K562 (cell line): Measurements from ENCODE around the gene SLC28A1. TPM values are rescaled to one million over a fixed set of nuclear protein-coding genes. Genes with fewer than 3 reads are reported as not detected.

Source experiments
- BCOR ChIP-seq: fragments of 450-650 bp; IDR thresholded peaks from 2 replicates; pipeline ENCODE4 v1.6.1; 2016
- BRD4 ChIP-seq: fragments of 200-600 bp; sonication (generic); IDR thresholded peaks from 2 replicates; pipeline ENCODE4 v1.6.1; 2017; ENCODE audit warnings: inconsistent platforms
- CBFA2T3 ChIP-seq: fragments of 450-650 bp; IDR thresholded peaks from 2 replicates; pipeline ENCODE4 v1.6.1; 2017
- CTCFL ChIP-seq: IDR thresholded peaks from 2 replicates; pipeline ENCODE4 v1.6.1; 2011; ENCODE audit warnings: borderline replicate concordance, low read depth, mild to moderate bottlenecking, moderate library complexity, low read length; ENCODE audit not compliant: insufficient read depth, poor library complexity, severe bottlenecking
- ETV5 ChIP-seq: sonication (generic); formaldehyde crosslinking; IDR thresholded peaks from 2 replicates; pipeline ENCODE4 v1.4.0; 2020; ENCODE audit warnings: low read depth, mild to moderate bottlenecking, missing genetic modification reagents
- HDAC3 ChIP-seq: fragments of 450-650 bp; IDR thresholded peaks from 2 replicates; pipeline ENCODE4 v1.6.1; 2018; ENCODE audit warnings: borderline replicate concordance, mild to moderate bottlenecking, moderate library complexity; ENCODE audit not compliant: partially characterized antibody
- HNRNPH1 ChIP-seq: fragments of 200-400 bp; formaldehyde crosslinking; optimal IDR thresholded peaks from 2 replicates; pipeline ENCODE3; 2017; ENCODE audit warnings: low read depth, mild to moderate bottlenecking, low read length, moderate library complexity
- ILF3 ChIP-seq: fragments of 450-650 bp; IDR thresholded peaks from 2 replicates; pipeline ENCODE4 v1.6.1; 2018; ENCODE audit warnings: antibody characterized with exemption, mild to moderate bottlenecking, moderate library complexity, borderline replicate concordance
- MTA3 ChIP-seq: fragments of 450-650 bp; formaldehyde crosslinking; IDR thresholded peaks from 2 replicates; pipeline ENCODE4 v1.6.1; 2017; ENCODE audit warnings: mild to moderate bottlenecking, borderline replicate concordance
- NCOR1 ChIP-seq: fragments of 450-650 bp; IDR thresholded peaks from 2 replicates; pipeline ENCODE4 v1.6.1; 2016; ENCODE audit warnings: mild to moderate bottlenecking, moderate library complexity
- RBFOX2 ChIP-seq: fragments of 200-400 bp; formaldehyde crosslinking; IDR thresholded peaks from 2 replicates; pipeline ENCODE4 v1.6.1; 2017; ENCODE audit warnings: low read depth, mild to moderate bottlenecking, low read length, moderate library complexity
- ZNF740 ChIP-seq, 3 experiments: fragments of 200-800 bp in 1 of 3; sonication (Bioruptor generic) in 1 of 3; sonication (generic) in 1 of 3; formaldehyde crosslinking in 1 of 3; IDR thresholded peaks; 2 replicates each; pipeline versions ENCODE4 v1.6.1 to v1.8.0; 2016 to 2022; ENCODE audit warnings: mild to moderate bottlenecking in 2 of 3, missing compliant biosample characterization in 2 of 3, missing genetic modification characterization in 2 of 3, missing genetic modification reagents in 1 of 3
- polyA plus RNA-seq, 8 experiments: library from polyadenylated mRNA; depleted of rRNA in 4 of 8; stranded (reverse) in 5 of 8; unstranded in 3 of 8; fragments of >200 nt; fragmentation: Nextera tagmentation in 2 of 8; fragmentation: Illumina TruSeq in 1 of 8; extraction: Ambion mirVana in 2 of 8; extraction: Trizol in 1 of 8; gene quantifications; 2 replicates each; pipeline versions ENCODE4 v1.2.1 to v1.2.3, GENCODE V29; 2011 to 2014; ENCODE audit warnings: inconsistent platforms in 1 of 8, missing spikeins in 1 of 8
- total RNA-seq, 7 experiments: library from RNA; depleted of rRNA in 6 of 7; stranded (reverse); fragments of >200 nt in 6 of 7; fragmentation: Illumina TruSeq in 2 of 7; extraction: Trizol in 2 of 7; gene quantifications; 2 replicates each; pipeline versions ENCODE4 v1.2.1 to v1.2.3, GENCODE V29; 2011 to 2021; ENCODE audit warnings: low replicate concordance in 1 of 7
- TF ChIP-seq, protein P1 (sequence below): IDR thresholded peaks from 2 replicates; pipeline ENCODE4 v1.6.1; 2014; ENCODE audit warnings: antibody characterized with exemption

Gene SLC28A1
- total and polyA plus RNA-seq, 9 of the 15 experiments (the other 6 are each of a cell fraction or from before 2014, with no cell fraction given), result 0.04 TPM; not detected in 8

- peak; percentile 34 for TF ChIP-seq HDAC3
- TF ChIP-seq ETV5 (CRISPR knock-in tag), result 0 out of 2 replicates have a peak, but pooled peaks have one; percentile 7
- TF ChIP-seq NCOR1, result peak; percentile 60
- TF ChIP-seq HNRNPH1, result no peak
- peak; percentile 83 for TF ChIP-seq RBFOX2
- TF ChIP-seq CBFA2T3, result peak; percentile 26; the same call in 1 of the 2 replicates
- TF ChIP-seq, protein P1, sequence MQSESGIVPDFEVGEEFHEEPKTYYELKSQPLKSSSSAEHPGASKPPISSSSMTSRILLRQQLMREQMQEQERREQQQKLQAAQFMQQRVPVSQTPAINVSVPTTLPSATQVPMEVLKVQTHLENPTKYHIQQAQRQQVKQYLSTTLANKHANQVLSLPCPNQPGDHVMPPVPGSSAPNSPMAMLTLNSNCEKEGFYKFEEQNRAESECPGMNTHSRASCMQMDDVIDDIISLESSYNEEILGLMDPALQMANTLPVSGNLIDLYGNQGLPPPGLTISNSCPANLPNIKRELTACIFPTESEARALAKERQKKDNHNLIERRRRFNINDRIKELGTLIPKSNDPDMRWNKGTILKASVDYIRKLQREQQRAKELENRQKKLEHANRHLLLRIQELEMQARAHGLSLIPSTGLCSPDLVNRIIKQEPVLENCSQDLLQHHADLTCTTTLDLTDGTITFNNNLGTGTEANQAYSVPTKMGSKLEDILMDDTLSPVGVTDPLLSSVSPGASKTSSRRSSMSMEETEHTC, result 0 out of 2 replicates have a peak, but pooled peaks have one; percentile 15
- peak; percentile 56; the same call in 1 of the 2 replicates for TF ChIP-seq MTA3
- TF ChIP-seq BRD4, result peak; percentile 71; the same call in 1 of the 2 replicates
- TF ChIP-seq ILF3, result peak; percentile 11; the same call in 1 of the 2 replicates
- peak; percentile 76; the same call in 1 of the 2 replicates for TF ChIP-seq BCOR
- TF ChIP-seq ZNF740 (CRISPR knock-in tag; IDR thresholded peaks at IDR 0.05), result peak; percentile 92
- peak in 1 of 2 experiments; percentile 84; a peak in 2 of 4 replicates for TF ChIP-seq ZNF740 (tag; IDR thresholded peaks at IDR 0.05)
- TF ChIP-seq CTCFL, result peak; percentile 84
Observed at GRCh38 chr15:84981054-84981710, 96.7 kb downstream of the SLC28A1 start (continued).
